Osteoblast (primary cell): ENCODE measurements around the gene MEIS3. TPM values are rescaled to one million over a fixed set of nuclear protein-coding genes. Genes with fewer than 3 reads are reported as not detected.
A peak's percentile ranks its signal among the peaks of the same experiment; 100 is the strongest.
"Not testable (repeated sequence)": the region's sequence is repeated elsewhere in the genome, so short reads cannot be mapped to it uniquely, and the experiment has no call there.

Source experiments
- DNase-seq: peaks from one replicate; pipeline ENCODE4 v3.0.0; 2011; ENCODE audit warnings: low spot score, mixed read lengths; ENCODE audit not compliant: insufficient read length; ENCODE audit errors: missing footprints
- H2AFZ ChIP-seq: 2 replicates; pipeline ENCODE4 v1.6.0; 2011; ENCODE audit warnings: mild to moderate bottlenecking, low read length
- H3K27ac ChIP-seq: 2 replicates; pipeline ENCODE4 v1.5.1; 2011; ENCODE audit warnings: mild to moderate bottlenecking, low read depth, low read length, moderate library complexity
- H3K27me3 ChIP-seq: 2 replicates; pipeline ENCODE4 v1.6.0; 2012; ENCODE audit warnings: mild to moderate bottlenecking, control low read depth, inconsistent platforms, low read length, moderate library complexity; ENCODE audit not compliant: insufficient read depth
- H3K36me3 ChIP-seq: 2 replicates; pipeline ENCODE4 v1.5.1; 2011; ENCODE audit warnings: mild to moderate bottlenecking, low read length, control low read depth, moderate library complexity; ENCODE audit not compliant: insufficient read depth
- H3K4me1 ChIP-seq: 2 replicates; pipeline ENCODE4 v1.5.1; 2011; ENCODE audit warnings: mild to moderate bottlenecking, low read length, control low read depth, moderate library complexity; ENCODE audit not compliant: insufficient read depth
- H3K4me2 ChIP-seq: 2 replicates; pipeline ENCODE4 v1.6.0; 2011; ENCODE audit warnings: mild to moderate bottlenecking, low read length; ENCODE audit not compliant: insufficient read depth
- H3K4me3 ChIP-seq: fragments of 200-600 bp; sonication (generic); 3 replicates; pipeline ENCODE4 v1.5.1; 2012; ENCODE audit warnings: mild to moderate bottlenecking, low read length, inconsistent platforms; ENCODE audit not compliant: insufficient read depth
- H3K79me2 ChIP-seq: 2 replicates; pipeline ENCODE4 v1.6.0; 2012; ENCODE audit warnings: mild to moderate bottlenecking, low read length, control low read depth, inconsistent platforms; ENCODE audit not compliant: insufficient read depth
- H3K9me3 ChIP-seq: 2 replicates; pipeline ENCODE4 v1.5.1; 2011; ENCODE audit warnings: low read depth, low read length, control low read depth
- H4K20me1 ChIP-seq: 2 replicates; pipeline ENCODE4 v1.6.0; 2012; ENCODE audit warnings: mild to moderate bottlenecking, low read length, control low read depth; ENCODE audit not compliant: insufficient read depth
- CTCF ChIP-seq: IDR thresholded peaks from 2 replicates; pipeline ENCODE4 v1.5.1; 2011; ENCODE audit warnings: mild to moderate bottlenecking, low read depth, low read length, moderate library complexity; ENCODE audit errors: extremely low read depth
- total RNA-seq: library from RNA; depleted of rRNA; stranded (reverse); fragments of >200 nt; gene quantifications from 2 replicates; pipeline ENCODE4 v1.2.3, GENCODE V29; 2012

Gene MEIS3
- total RNA-seq, 1 donor: 8.3 TPM

- no peak overlapping the region for H3K4me3 ChIP-seq
- TF ChIP-seq CTCF: no peak
- H3K79me2 ChIP-seq: no peaks in the 10 kb centered on the region
- H3K9me3 ChIP-seq: no peaks in the 10 kb centered on the region
- H3K36me3 ChIP-seq: no peaks in the 10 kb centered on the region
- no peak overlapping the region for H3K27ac ChIP-seq
- no peak overlapping the region for H2AFZ ChIP-seq
- H3K27me3 ChIP-seq: peaks cover 37% of the 10 kb centered on the region
- no peaks in the 10 kb centered on the region for H4K20me1 ChIP-seq
- peak; percentile 73 for DNase-seq
- no peak overlapping the region for H3K4me2 ChIP-seq
- no peaks in the 10 kb centered on the region for H3K4me1 ChIP-seq
Observed at GRCh38 chr19:47415953-47416642, 3.2 kb downstream of the MEIS3 start.

- H2AFZ ChIP-seq: no peak overlapping the region
- peaks cover 21% of the 10 kb centered on the region for H3K27me3 ChIP-seq
- TF ChIP-seq CTCF: no peak
- no peaks in the 10 kb centered on the region for H3K79me2 ChIP-seq
- no peak overlapping the region for H3K4me3 ChIP-seq
- H3K4me1 ChIP-seq: no peaks in the 10 kb centered on the region
- H3K9me3 ChIP-seq: no peaks in the 10 kb centered on the region
- DNase-seq: peak; percentile 94
- H3K4me2 ChIP-seq: no peak overlapping the region
- H3K36me3 ChIP-seq: no peaks in the 10 kb centered on the region
- no peak overlapping the region for H3K27ac ChIP-seq
- H4K20me1 ChIP-seq: no peaks in the 10 kb centered on the region
Observed at GRCh38 chr19:47414469-47414868, 4.9 kb downstream of the MEIS3 start.

DNA sequence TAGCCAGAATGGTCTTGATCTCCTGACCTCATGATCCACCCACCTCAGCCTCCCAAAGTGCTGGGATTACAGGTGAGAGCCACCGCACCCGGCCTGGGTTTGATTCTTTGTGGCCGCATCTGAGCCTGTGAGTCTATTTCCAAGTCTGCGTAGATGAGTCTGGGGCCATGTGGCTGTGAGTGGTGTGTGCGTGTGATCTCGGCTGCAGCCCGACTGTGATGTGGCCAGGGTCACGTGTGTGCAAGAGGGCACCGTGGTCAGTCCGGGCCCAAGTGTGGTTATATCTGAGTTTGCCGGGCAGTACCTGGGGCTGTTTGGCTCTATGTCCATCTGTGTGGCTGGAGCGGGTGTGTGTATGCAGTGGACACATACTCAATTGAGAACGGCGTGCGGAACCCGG lies 5.4 kb downstream of the MEIS3 start:
- H3K9me3 ChIP-seq: no peaks in the 10 kb centered on the region
- H3K27ac ChIP-seq: no peak overlapping the region
- peak; percentile 51 for DNase-seq
- no peak overlapping the region for H3K4me3 ChIP-seq
- H3K36me3 ChIP-seq: no peaks in the 10 kb centered on the region
- no peaks in the 10 kb centered on the region for H3K79me2 ChIP-seq
- no peak overlapping the region for H3K4me2 ChIP-seq
- no peaks in the 10 kb centered on the region for H3K4me1 ChIP-seq
- TF ChIP-seq CTCF: no peak
- H4K20me1 ChIP-seq: no peaks in the 10 kb centered on the region
- H3K27me3 ChIP-seq: peaks cover 19% of the 10 kb centered on the region
- no peak overlapping the region for H2AFZ ChIP-seq

GRCh38 chr19:47411696-47412095 lies 7.6 kb downstream of the MEIS3 start:
- H3K27me3 ChIP-seq, H4K20me1 ChIP-seq, H3K27ac ChIP-seq, DNase-seq, H2AFZ ChIP-seq, H3K4me1 ChIP-seq, H3K4me2 ChIP-seq, H3K79me2 ChIP-seq, H3K4me3 ChIP-seq, H3K36me3 ChIP-seq, H3K9me3 ChIP-seq: not testable (repeated sequence)
